ENCODE measurements around the gene PTAR1.
"Not testable (repeated sequence)": the region's sequence is repeated elsewhere in the genome, so short reads cannot be mapped to it uniquely, and the experiment has no call there.

PTAR1 gene

GRCh38 chr9:69768101-69768500 is 8.3 kb upstream of the PTAR1 start:
- no peak overlapping the region for H3K4me3 ChIP-seq (ENCODE audit: low read length)
- no peak for DNase-seq (ENCODE audit: low read depth)
- TF ChIP-seq CTCF (conservative IDR thresholded peaks at IDR 0.05; ENCODE audit: low read depth, low read length), result no peak

GRCh38 chr9:69763862-69764261 is 4.1 kb upstream of the PTAR1 start:
- DNase-seq (ENCODE audit: low read depth); H3K4me3 ChIP-seq (ENCODE audit: low read length): not testable (repeated sequence)

- no peak overlapping the region for H3K4me3 ChIP-seq (ENCODE audit: low read length)
- no peak for DNase-seq (ENCODE audit: low read depth)
- no peak for TF ChIP-seq CTCF (conservative IDR thresholded peaks at IDR 0.05; ENCODE audit: low read depth, low read length)
Measured at GRCh38 chr9:69762527-69762926, 2.7 kb upstream of the PTAR1 start.

GRCh38 chr9:69760278-69760610 is 433 bp upstream of the PTAR1 start:
- no peak for DNase-seq (ENCODE audit: low read depth)
- no peak for TF ChIP-seq CTCF (conservative IDR thresholded peaks at IDR 0.05; ENCODE audit: low read depth, low read length)
- peak overlapping the region; percentile 82 for H3K4me3 ChIP-seq (ENCODE audit: low read length)

GRCh38 chr9:69759021-69759420 is 790 bp downstream of the PTAR1 start:
- H3K4me3 ChIP-seq (ENCODE audit: low read length), result peak overlapping the region; percentile 82
- no peak for TF ChIP-seq CTCF (conservative IDR thresholded peaks at IDR 0.05; ENCODE audit: low read depth, low read length)
- no peak for DNase-seq (ENCODE audit: low read depth)

- no peak for DNase-seq (ENCODE audit: low read depth)
- TF ChIP-seq CTCF (conservative IDR thresholded peaks at IDR 0.05; ENCODE audit: low read depth, low read length), result no peak
Measured at GRCh38 chr9:69757996-69758675, 1.7 kb downstream of the PTAR1 start.

GRCh38 chr9:69755205-69755604 is 4.6 kb downstream of the PTAR1 start:
- DNase-seq (ENCODE audit: low read depth), result no peak
- TF ChIP-seq CTCF (conservative IDR thresholded peaks at IDR 0.05; ENCODE audit: low read depth, low read length), result no peak
- H3K4me3 ChIP-seq (ENCODE audit: low read length), result no peak overlapping the region

More at GRCh38 chr9:69757996-69758675, 1.7 kb downstream of the PTAR1 start:
- H3K4me3 ChIP-seq (ENCODE audit: low read length), result peak overlapping the region; percentile 82

Measured in retinal pigment epithelial cell (primary cell).